Peyer's patch (tissue), 4 donors: Measurements from ENCODE around the gene RAX2.

ENCODE experiments used
- CTCF ChIP-seq, 6 experiments: fragments of 450-650 bp in 4 of 6; fragments of 200-600 bp in 2 of 6; sonication (generic) in 1 of 6; IDR thresholded peaks; one replicate each; pipeline ENCODE4 v1.5.1; 2017 to 2019; ENCODE audit warnings: antibody characterized with exemption in 6 of 6, mild to moderate bottlenecking in 3 of 6, moderate library complexity in 1 of 6
- POLR2A ChIP-seq, 2 donors: fragments of 450-650 bp; IDR thresholded peaks; one replicate each; pipeline ENCODE4 v1.5.1; 2017; ENCODE audit warnings: antibody characterized with exemption in 2 of 2, mild to moderate bottlenecking in 2 of 2, moderate library complexity in 2 of 2

- no peak for TF ChIP-seq CTCF (IDR thresholded peaks at IDR 0.05)
- TF ChIP-seq POLR2A (IDR thresholded peaks at IDR 0.05): no peak
Measured at GRCh38 chr19:3805859-3806258, 33.8 kb upstream of the RAX2 start.
